Subcutaneous adipose tissue (tissue), 4 donors: ENCODE data around the gene ATP1B2. TPM values are rescaled to one million over a fixed set of nuclear protein-coding genes. Genes with fewer than 3 reads are reported as not detected.

ENCODE experiments used
- CTCF ChIP-seq: fragments of 450-650 bp; IDR thresholded peaks from one replicate; pipeline ENCODE4 v1.5.1; 2016; ENCODE audit warnings: low read depth, mild to moderate bottlenecking, control low read depth, antibody characterized with exemption, moderate library complexity
- total RNA-seq, 4 donors: library from RNA; depleted of rRNA; stranded (reverse); fragments of >200 nt; gene quantifications; one replicate each; pipeline ENCODE4 v1.1.0, GENCODE V29; 2016

The ATP1B2 gene
- total RNA-seq, 4 donors from 2014 or later, result 0.38 TPM; not detected in 3

GRCh38 chr17:7636163-7636562 is 14.6 kb upstream of the ATP1B2 start:
- no peak for TF ChIP-seq CTCF

DNA sequence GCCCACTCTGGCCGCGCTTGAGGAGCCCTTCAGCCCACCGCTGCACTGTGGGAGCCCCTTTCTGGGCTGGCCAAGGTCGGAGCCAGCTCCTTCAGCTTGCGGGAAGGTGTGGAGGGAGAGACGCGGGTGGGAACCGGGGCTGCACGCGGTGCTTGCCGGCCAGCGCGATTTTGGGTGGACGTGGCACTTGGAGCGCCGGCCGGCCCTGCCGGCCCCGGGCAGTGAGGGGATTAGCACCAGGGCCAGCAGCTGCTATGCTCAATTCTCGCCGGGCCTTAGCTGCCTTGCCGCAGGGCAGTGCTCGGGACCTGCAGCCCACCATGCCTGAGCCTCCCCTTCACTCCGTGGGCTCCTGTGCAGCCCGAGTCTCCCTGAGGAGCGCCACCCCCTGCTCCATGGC is 9.9 kb upstream of the ATP1B2 start:
- no peak for TF ChIP-seq CTCF

DNA sequence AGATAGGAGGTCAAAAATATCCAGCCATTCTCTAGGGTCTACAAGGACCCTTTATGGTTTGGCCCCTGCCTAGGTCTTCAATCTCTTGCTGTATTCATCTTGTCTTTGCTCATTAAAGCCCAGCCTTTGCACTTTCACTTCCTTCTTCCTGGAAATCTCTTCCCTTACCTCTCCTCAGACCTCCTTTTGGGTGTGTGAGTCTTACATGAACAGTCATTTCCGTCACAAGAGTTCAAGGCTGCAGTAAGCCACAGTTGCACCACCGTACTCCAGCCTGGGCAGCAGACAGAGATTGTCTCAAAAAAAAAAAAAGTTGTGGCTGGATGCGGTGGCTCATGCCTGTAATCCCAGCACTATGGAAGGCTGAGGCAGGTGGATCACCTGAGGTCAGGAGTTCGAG is 6.0 kb upstream of the ATP1B2 start:
- no peak for TF ChIP-seq CTCF

- no peak for TF ChIP-seq CTCF
Observed at GRCh38 chr17:7646457-7646856, 4.3 kb upstream of the ATP1B2 start.

DNA sequence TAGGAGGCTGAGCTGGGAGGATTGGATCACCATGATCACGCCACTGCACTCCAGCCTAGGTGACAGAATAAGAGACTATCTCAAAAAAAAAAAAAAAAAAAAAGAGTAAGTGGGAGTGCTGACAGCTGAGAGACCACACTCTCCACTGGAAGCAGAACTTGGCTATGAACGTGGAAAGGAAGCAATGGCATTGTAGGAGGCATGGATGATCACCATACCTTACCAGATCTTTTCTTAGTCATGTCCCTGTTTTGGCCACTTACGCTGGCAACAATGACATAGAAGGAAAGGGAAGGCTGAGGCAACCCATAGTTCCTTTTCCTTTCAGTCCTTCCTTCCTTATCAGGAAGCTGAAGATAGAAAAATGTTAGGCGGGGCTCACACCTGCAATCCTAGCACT is 3.7 kb upstream of the ATP1B2 start:
- TF ChIP-seq CTCF, result no peak

DNA sequence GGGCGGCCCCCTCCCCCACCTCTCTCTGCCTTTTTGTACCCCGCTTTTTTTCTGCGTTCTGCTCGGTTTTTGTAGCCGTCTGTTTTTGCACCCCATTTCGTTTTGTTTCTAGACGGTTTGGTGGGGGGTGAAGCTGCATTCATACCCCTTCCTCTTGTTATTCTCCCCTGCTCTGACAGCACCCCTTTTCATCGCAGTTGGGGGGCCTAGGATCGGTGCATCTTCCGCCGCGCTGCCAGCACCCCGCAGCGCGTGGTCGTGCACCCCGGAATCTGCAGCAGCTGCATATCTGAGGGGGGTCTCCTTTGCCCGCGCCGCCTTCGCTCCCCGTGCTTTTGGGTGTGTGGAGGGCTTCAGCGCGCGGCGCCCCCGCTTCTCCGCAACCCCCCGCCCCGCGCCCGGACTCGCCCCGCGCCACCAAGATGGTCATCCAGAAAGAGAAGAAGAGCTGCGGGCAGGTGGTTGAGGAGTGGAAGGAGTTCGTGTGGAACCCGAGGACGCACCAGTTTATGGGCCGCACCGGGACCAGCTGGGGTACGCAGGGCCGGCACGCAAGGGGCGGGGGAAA is 455 bp downstream of the ATP1B2 start:
- TF ChIP-seq CTCF, result no peak

GRCh38 chr17:7651665-7652387 is 1.1 kb downstream of the ATP1B2 start:
- no peak for TF ChIP-seq CTCF
